H9 (cell line): ENCODE results near the gene BEST1. TPM values are rescaled to one million over a fixed set of nuclear protein-coding genes. Genes with fewer than 3 reads are reported as not detected.

Experiments used
- DNase-seq: peaks from one replicate; pipeline ENCODE4 v3.0.0-alpha.2; 2017
- H2AFZ ChIP-seq: one replicate; pipeline ENCODE4 v1.6.1; 2013; ENCODE audit warnings: mild to moderate bottlenecking, low read length, control low read depth, moderate library complexity
- H2AK5ac ChIP-seq: 2 replicates; pipeline ENCODE4 v1.6.1; 2013; ENCODE audit warnings: low read length, control low read depth, mixed read lengths; ENCODE audit not compliant: insufficient read length
- H2BK120ac ChIP-seq: one replicate; pipeline ENCODE4 v1.6.1; 2013; ENCODE audit warnings: low read depth, mild to moderate bottlenecking, low read length, control low read depth, inconsistent platforms; ENCODE audit not compliant: poor library complexity, severe bottlenecking
- H2BK12ac ChIP-seq: 2 replicates; pipeline ENCODE4 v1.6.1; 2013; ENCODE audit warnings: low read length, control low read depth, mixed read lengths, low read depth; ENCODE audit not compliant: insufficient read length
- H2BK15ac ChIP-seq: 2 replicates; pipeline ENCODE4 v1.6.1; 2013; ENCODE audit warnings: low read depth, low read length, control low read depth
- H2BK20ac ChIP-seq: one replicate; pipeline ENCODE4 v1.6.1; 2013; ENCODE audit warnings: low read depth, mild to moderate bottlenecking, low read length, control low read depth, inconsistent platforms; ENCODE audit not compliant: poor library complexity, severe bottlenecking
- H2BK5ac ChIP-seq: 2 replicates; pipeline ENCODE4 v1.6.1; 2013; ENCODE audit warnings: low read length, control low read depth, mixed read lengths; ENCODE audit not compliant: insufficient read length
- H3K14ac ChIP-seq: 2 replicates; pipeline ENCODE4 v1.6.1; 2013; ENCODE audit warnings: low read length, control low read depth; ENCODE audit not compliant: insufficient read depth
- H3K18ac ChIP-seq: 2 replicates; pipeline ENCODE4 v1.6.1; 2013; ENCODE audit warnings: low read depth, mild to moderate bottlenecking, mixed read lengths, low read length, control low read depth; ENCODE audit not compliant: insufficient read length
- H3K23ac ChIP-seq: 2 replicates; pipeline ENCODE4 v1.6.1; 2013; ENCODE audit warnings: low read length, control low read depth, mixed read lengths, low read depth; ENCODE audit not compliant: insufficient read length
- H3K23me2 ChIP-seq: 2 replicates; pipeline ENCODE4 v1.6.1; 2013; ENCODE audit warnings: low read depth, mild to moderate bottlenecking, mixed read lengths, low read length, control low read depth; ENCODE audit not compliant: insufficient read length, poor library complexity, severe bottlenecking
- H3K27ac ChIP-seq: 2 replicates; pipeline ENCODE4 v1.5.1; 2013; ENCODE audit warnings: low read length, control low read depth, mixed read lengths, low read depth; ENCODE audit not compliant: insufficient read length
- H3K27me3 ChIP-seq: 2 replicates; pipeline ENCODE4 v1.6.1; 2013; ENCODE audit warnings: low read length, control low read depth, inconsistent platforms; ENCODE audit not compliant: insufficient read depth
- H3K4ac ChIP-seq: 2 replicates; pipeline ENCODE4 v1.6.1; 2013; ENCODE audit warnings: low read depth, mild to moderate bottlenecking, control low read depth, inconsistent platforms, low read length, moderate library complexity
- H3K4me1 ChIP-seq: 2 replicates; pipeline ENCODE4 v1.6.1; 2013; ENCODE audit warnings: low read length, control low read depth, inconsistent platforms; ENCODE audit not compliant: insufficient read depth
- H3K4me2 ChIP-seq: 2 replicates; pipeline ENCODE4 v1.6.1; 2013; ENCODE audit warnings: low read length, control low read depth, mixed read lengths; ENCODE audit not compliant: insufficient read length, insufficient read depth
- H3K56ac ChIP-seq: 2 replicates; pipeline ENCODE4 v1.6.1; 2013; ENCODE audit warnings: low read depth, mild to moderate bottlenecking, mixed read lengths, low read length, control low read depth; ENCODE audit not compliant: insufficient read length
- H3K79me1 ChIP-seq: 2 replicates; pipeline ENCODE4 v1.6.1; 2013; ENCODE audit warnings: low read depth, mild to moderate bottlenecking, moderate library complexity, low read length, control low read depth, inconsistent platforms; ENCODE audit not compliant: insufficient read depth, poor library complexity, severe bottlenecking
- H3K79me2 ChIP-seq: 2 replicates; pipeline ENCODE4 v1.6.1; 2013; ENCODE audit warnings: low read length, control low read depth, inconsistent platforms; ENCODE audit not compliant: insufficient read depth
- H3K9ac ChIP-seq: 2 replicates; pipeline ENCODE4 v1.6.1; 2013; ENCODE audit warnings: low read length, control low read depth, mixed read lengths; ENCODE audit not compliant: insufficient read length; ENCODE audit errors: extremely low read depth
- H3K9me3 ChIP-seq: one replicate; pipeline ENCODE4 v1.6.1; 2013; ENCODE audit warnings: low read depth, low read length, inconsistent platforms; ENCODE audit not compliant: control insufficient read depth
- H3T11ph ChIP-seq: one replicate; pipeline ENCODE4 v1.6.1; 2013; ENCODE audit warnings: mild to moderate bottlenecking, low read length, control low read depth, inconsistent platforms
- H4K20me1 ChIP-seq: one replicate; pipeline ENCODE4 v1.6.1; 2013; ENCODE audit not compliant: control insufficient read depth, insufficient read length, insufficient read depth
- H4K5ac ChIP-seq: 2 replicates; pipeline ENCODE4 v1.6.1; 2013; ENCODE audit warnings: low read depth, mild to moderate bottlenecking, mixed read lengths, low read length, control low read depth; ENCODE audit not compliant: insufficient read length
- H4K8ac ChIP-seq: replicated peaks from 2 replicates; pipeline ENCODE4 v1.6.1; 2013; ENCODE audit warnings: low read length, control low read depth, mixed read lengths, low read depth; ENCODE audit not compliant: insufficient read length
- H4K91ac ChIP-seq: 2 replicates; pipeline ENCODE4 v1.6.1; 2013; ENCODE audit warnings: low read depth, mild to moderate bottlenecking, moderate library complexity, mixed read lengths, low read length, control low read depth; ENCODE audit not compliant: insufficient read length
- H3K27ac Mint-ChIP-seq, 3 experiments: 2 replicates in 2 of 3; 3 replicates in 1 of 3; pipeline ENCODE4 v1.8.0; 2020 to 2021; ENCODE audit warnings: mixed read lengths in 3 of 3, mild to moderate bottlenecking in 1 of 3, moderate library complexity in 1 of 3
- H3K27me3 Mint-ChIP-seq: 2 replicates; pipeline ENCODE4 v1.8.0; 2021; ENCODE audit warnings: low read depth, mild to moderate bottlenecking, moderate library complexity, mixed read lengths
- H3K36me3 Mint-ChIP-seq, 3 experiments: 2 replicates in 2 of 3; 3 replicates in 1 of 3; pipeline ENCODE4 v1.8.0; 2020 to 2021; ENCODE audit warnings: low read depth in 3 of 3, mixed read lengths in 3 of 3; ENCODE audit not compliant: insufficient read depth in 1 of 3
- H3K4me1 Mint-ChIP-seq, 2 experiments: 2 replicates each; pipeline ENCODE4 v1.8.0; 2020; ENCODE audit warnings: mixed read lengths in 2 of 2
- H3K4me3 Mint-ChIP-seq, 2 experiments: 2 replicates in 1 of 2; 3 replicates in 1 of 2; pipeline ENCODE4 v1.8.0; 2020 to 2021; ENCODE audit warnings: mild to moderate bottlenecking in 2 of 2, mixed read lengths in 2 of 2, moderate library complexity in 1 of 2
- H3K9me3 Mint-ChIP-seq, 2 experiments: 2 replicates in 1 of 2; 3 replicates in 1 of 2; pipeline ENCODE4 v1.8.0; 2020; ENCODE audit warnings: mild to moderate bottlenecking in 2 of 2, mixed read lengths in 2 of 2, moderate library complexity in 1 of 2
- CTCF ChIP-seq: fragments of 200-600 bp; sonication (generic); conservative IDR thresholded peaks from 3 replicates; pipeline ENCODE4 v1.8.0; 2021; ENCODE audit warnings: antibody characterized with exemption, mild to moderate bottlenecking
- WGBS: extraction: QIAGEN DNeasy Blood & Tissue Kit; methylation state at CpG from one replicate; pipeline ENCODE4 v1.1.7; 2013; ENCODE audit warnings: missing lambda C conversion rate, low lambda C conversion rate, mixed read lengths; ENCODE audit not compliant: insufficient read length; ENCODE audit errors: extremely low coverage; 5-methylcytosine and 5-hydroxymethylcytosine counted together
- total RNA-seq: library from RNA; stranded (reverse); gene quantifications from 2 replicates; pipeline ENCODE4 v1.2.1, GENCODE V29; 2021

Gene BEST1
- total RNA-seq, 1 experiment from 2014 or later: 0.24 TPM

- Mint-ChIP-seq H3K4me1 (peaks cover 35 to 49% of the 10 kb centered on the region in 2 experiments), H3K27me3 (peaks cover 29% of the 10 kb centered on the region), H3K9me3 (no peaks in the 10 kb centered on the region; a peak in 2 of 5 replicates), H3K4me3 (peak overlapping the region in 1 of 2 experiments; percentile 31; a peak in 1 of 5 replicates), H3K36me3 (no peaks in the 10 kb centered on the region), H3K27ac (0 out of 7 replicates have a peak overlapping the region, but pooled peaks of 1 of the 3 experiments have one; percentile 88)
- Histone ChIP-seq H3K56ac (no peak overlapping the region), H3K9me3 (no peaks in the 10 kb centered on the region), H2BK15ac (no peak overlapping the region), H2BK12ac (no peak overlapping the region), H3K23ac (no peak overlapping the region), H3K4me1 (peaks cover 7% of the 10 kb centered on the region; the same call in 1 of the 2 replicates), H3T11ph (no peak overlapping the region), H3K27me3 (no peaks in the 10 kb centered on the region), H4K5ac (no peak overlapping the region), H3K79me1 (no peaks in the 10 kb centered on the region), H2AFZ (no peak overlapping the region), H3K4me2 (no peak overlapping the region), H2BK5ac (no peak overlapping the region), H4K8ac (no peak overlapping the region), H2BK20ac (no peak overlapping the region), H3K23me2 (peaks cover 2% of the 10 kb centered on the region), H3K9ac (no peak overlapping the region), H3K27ac (no peak overlapping the region), H3K79me2 (no peaks in the 10 kb centered on the region), H3K4ac (no peak overlapping the region), H3K18ac (no peak overlapping the region), H2AK5ac (no peak overlapping the region), H4K91ac (no peak overlapping the region), H3K14ac (no peak overlapping the region), H4K20me1 (no peaks in the 10 kb centered on the region), H2BK120ac (no peak overlapping the region)
- no peak for TF ChIP-seq CTCF
- no peak for DNase-seq
- no CpG with 5 or more reads among the region's 6 CpGs for WGBS
Observed at GRCh38 chr11:61922539-61922938, 27.6 kb upstream of the BEST1 start.
